GM19328 (cell line): Measurements from ENCODE around the gene ELOVL3.
"Not testable (repeated sequence)": the region's sequence is repeated elsewhere in the genome, so short reads cannot be mapped to it uniquely, and the experiment has no call there.

ENCODE experiments used
- ATAC-seq: cut with Tn5 transposase; IDR thresholded peaks from one replicate; pipeline ENCODE4 v1.9.1; 2021; ENCODE audit warnings: mild to moderate bottlenecking, moderate library complexity; ENCODE audit not compliant: unreplicated experiment

ELOVL3 gene, protein sequence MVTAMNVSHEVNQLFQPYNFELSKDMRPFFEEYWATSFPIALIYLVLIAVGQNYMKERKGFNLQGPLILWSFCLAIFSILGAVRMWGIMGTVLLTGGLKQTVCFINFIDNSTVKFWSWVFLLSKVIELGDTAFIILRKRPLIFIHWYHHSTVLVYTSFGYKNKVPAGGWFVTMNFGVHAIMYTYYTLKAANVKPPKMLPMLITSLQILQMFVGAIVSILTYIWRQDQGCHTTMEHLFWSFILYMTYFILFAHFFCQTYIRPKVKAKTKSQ

DNA sequence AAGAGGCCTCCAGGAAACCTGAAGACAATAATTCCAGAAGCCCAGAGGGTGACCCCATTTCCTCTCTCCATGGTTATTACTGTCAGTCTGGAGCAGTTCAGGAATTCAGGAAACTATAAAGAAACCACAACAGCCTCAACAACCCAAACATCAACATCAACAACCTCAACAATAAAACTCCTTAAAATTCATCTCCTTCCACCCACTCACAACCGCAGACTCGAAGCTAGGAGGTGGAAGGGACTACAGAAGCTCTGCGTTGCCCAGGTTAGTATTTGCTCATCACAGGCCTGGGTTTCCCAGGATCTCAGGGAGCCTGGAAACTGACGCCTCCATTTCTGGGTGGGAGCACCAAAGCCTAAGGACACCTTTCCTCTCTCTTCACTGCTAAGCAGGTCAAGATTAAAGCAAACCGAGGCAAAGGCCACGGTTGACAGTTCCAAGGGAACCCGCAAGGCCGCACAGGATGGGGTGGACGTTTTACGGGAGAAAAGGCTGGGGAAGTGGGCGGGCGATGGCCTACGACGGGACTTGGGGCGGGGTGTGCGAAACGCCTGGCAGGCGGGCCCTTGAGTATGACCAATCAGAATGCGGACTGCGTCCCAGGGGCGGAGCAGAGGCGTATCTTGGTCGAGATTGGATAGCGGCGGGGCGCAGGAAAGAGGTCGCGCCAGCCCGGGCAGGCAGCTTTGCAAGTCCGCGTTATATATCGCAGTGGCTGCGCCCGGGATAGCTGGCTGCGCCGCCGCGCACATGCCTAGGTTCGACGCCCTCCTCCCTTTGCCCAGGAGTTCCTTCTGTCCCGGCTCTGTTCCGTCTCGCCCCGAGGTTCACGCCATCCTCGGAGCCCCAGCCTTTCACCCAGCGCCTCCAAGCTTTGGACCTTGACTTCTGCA is at the start of gene ELOVL3:
Gene ELOVL3, plus strand, starts transcription at position 654 of the 896 bp plus-strand sequence. CDS start 250 bp downstream, outside the sequence.
- peak; percentile 73 for ATAC-seq

DNA sequence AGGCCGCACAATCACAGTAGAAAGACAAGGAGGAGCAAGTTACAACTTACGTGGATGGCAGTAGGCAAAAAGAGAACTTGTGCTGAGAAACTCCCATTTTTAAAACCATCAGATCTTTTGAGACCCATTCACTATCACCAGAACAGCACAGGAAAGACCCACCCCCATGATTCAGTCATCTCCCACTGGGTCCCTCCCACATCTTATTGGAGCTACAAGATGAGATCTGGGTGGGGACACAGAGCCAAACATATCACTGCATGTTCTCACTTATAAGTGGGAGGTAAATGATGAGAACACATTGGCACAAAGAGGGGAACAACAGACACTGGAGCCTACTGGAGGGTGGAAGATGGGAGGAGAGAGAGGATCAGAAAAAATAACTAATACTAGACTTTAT is 41.5 kb upstream of the ELOVL3 start:
- ATAC-seq: no peak

DNA sequence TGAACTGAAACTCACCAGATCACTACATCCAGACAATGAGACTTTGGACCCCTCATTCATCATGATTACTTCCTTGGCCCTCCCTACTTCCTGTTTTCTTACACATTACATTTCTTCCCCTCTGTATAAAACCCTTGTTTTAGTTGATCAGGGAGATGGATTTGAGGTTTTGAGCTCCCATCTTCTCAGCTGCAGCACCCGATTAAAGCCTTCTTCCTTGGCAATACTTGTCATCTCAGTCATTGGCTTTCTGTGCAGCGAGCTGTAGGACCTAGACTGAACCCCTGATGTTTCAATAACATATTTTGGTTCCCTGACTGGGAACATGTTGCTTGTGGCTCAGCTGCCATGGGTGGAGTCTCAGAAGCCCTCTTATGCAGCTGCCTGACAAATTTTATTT is 40.8 kb upstream of the ELOVL3 start:
- no peak for ATAC-seq

DNA sequence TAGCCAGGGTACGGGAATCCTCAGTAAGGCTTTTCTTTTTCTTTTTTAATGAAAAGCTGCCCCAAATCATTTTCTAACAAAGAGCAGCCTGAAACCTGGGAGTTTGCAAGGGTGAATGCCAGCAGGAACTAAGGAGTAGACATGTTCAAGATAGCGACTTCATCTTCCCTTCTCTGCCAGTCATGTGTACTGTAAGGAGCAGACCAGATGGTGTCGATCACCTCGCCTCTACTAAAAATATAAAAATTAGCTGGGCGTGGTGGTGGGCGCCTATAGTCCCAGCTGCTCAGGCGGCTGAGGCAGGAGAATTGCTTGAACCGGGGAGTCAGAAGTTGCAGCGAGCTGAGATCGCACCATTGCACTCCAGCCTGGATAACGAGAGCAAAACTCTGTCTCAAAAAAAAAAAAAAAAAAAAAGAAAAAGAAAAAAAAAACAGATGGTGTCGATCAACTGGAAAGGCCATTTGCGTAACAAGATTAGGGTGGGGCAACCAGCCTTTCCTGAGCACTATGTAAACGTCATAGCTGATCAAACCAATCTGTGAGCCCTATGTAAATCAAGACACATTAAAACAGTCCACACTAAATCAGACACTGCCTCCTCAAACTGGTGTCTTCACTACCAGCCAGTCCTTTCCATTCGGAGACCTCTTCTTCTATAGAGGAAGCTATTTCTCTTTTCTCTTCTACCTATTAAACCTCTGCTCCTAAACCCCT is 40.1 kb upstream of the ELOVL3 start:
- ATAC-seq: no peak

DNA sequence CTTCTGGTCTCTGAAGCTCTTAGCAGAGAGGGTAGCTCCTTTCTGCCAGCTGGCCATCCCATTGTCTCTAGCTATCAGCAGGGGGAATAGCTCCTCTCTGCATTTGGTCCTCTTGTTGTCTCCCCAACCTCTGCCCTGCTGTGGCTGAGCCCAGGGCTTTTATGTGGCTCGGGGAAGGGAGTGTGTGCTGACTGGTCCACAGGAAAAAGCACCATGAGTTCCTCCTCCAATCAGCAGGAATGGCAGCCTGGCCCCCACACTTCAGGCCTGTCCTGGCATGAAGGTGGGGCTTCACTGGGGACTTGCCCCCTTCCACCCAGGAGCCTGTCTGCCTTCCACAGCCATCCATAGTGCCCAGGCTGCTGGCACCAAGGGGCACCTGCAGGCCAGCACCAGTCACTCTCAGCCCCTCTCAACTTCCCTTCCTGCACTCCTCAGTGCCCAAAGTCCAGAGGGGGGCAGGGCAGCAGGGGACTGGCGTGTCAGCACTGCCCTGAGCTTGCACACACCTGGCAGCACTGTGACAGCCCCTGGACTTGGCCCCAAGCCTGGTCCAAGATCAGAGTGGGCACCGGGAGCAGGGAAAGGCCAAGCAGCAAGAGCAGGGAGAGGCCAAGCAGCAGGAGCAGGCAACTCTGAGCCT is 37.7 kb upstream of the ELOVL3 start:
- no peak for ATAC-seq

DNA sequence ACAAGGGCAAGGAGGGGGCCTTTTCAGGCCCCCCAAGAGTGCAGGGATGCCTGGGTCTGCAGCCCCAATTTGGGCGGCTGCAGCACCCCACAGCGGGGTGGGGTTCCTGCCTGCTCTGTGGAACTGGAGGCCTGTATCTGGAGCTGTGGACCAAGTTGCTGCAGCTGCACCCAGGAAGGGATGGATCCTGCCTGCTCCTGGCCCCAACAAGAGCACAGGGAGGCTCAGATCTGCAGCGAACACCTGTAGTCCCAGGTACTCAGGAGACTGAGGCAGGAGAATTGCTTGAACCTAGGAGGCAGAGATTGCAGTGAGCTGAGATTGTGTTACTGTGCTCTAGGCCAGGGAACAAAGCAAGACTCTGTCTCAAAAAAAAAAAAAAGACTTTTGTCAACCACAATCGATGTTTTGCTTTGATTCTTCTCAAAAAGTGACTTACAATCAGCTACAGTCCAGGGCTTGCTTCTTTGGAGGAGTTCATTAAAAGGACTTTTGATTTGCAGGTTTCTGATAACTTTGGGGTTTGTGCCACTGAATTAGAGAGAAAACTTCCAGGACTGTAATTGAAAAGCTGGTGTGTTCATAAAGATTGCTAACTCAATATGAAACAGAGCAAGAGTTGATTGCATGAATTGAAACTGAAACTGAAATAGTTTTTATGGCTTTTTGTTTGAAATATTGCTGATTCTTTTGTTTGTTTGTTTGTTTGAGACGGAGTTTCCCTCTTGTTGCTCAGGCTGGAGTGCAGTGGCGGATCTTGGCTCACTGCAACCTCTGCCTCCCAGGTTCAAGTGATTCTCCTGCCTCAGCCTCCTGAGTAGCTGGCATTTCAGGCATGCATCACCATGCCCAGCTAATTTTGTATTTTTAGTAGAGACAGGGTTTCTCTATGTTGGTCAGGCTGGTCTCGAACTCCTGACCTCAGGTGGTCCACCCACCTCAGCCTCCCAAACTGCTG is 36.9 kb upstream of the ELOVL3 start:
- not testable (repeated sequence) for ATAC-seq

DNA sequence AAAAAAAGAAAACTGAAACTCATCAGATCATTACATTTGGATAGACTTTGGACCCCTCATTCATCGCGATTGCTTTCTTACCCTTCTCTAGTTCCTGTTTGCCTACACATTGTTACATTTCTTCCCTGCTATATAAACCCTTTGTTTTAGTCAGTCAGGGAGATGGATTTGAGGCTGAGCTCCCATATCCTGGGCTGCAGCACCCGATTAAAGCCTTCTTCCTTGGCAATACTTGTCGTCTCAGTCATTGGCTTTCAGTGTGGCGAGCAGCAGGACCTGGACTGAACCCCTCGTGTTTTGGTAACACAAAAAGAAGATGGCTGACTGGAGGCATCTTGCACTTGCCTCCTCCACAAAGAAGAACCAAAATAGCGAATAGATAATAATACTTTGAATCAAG is 34.1 kb upstream of the ELOVL3 start:
- ATAC-seq: no peak

DNA sequence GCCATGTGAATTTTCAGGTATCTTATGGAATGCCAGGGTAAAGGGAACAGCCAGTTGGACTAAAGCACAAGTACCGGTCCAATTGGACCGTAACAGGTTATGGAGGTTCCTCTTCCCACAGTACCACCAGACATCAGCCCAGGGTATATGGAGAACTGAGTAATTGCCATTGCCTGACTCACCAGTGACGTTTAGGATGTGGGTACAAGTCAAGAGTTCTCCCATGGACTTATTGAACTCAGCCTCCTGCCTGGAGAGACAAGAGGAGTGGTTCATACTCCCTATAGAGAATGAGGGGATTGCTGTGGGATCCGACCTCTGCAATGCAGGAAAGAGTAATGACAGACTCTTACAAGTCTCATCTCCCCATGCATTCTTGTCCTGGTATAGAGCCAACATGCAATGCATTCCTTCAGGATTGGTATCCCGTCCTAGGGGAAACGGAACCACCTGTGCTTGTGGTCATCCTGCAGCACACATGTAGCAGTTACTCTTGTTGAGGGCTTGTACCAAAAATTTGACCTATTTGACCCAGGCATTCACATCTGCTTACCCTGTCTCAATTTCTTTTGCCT is 30.7 kb upstream of the ELOVL3 start:
- no peak for ATAC-seq

DNA sequence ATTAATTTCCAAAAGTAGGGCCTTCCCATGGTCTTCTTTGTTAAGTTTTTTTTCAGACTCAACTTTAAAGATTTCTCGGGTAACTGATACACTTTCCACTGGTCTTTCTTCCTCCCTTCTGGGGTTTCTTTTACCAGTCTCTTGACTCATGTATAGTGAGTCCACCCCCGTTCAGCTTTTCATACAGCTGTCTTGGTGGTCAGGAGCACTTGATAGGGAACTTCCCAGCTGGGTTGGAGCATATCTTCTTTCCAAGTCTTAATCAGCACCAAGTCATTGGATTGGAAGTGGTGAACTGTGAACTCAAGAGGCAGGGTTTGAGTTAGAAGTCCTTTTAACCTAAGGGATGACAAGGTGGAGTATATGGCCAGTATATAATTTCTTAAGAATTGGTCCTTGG is 29.2 kb upstream of the ELOVL3 start:
- ATAC-seq: no peak

DNA sequence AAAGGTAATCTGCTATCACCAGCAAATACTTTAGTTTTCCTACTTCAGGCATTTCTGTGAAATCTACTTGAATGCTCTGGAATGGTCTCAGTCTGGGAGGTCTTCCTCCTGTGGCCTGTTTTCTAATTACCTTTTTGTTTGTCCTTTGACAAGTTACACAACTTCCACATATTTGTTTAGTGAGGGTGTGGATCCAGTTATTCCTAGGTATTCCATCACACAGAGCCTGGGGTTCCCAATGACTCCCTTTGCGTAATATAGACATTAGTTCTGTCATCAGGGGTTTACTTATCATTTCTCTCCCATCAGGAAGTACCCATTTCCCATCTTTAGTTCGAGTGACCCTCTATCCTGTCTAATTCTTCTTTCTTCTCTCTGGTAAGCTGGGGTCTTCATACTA is 28.1 kb upstream of the ELOVL3 start:
- ATAC-seq: no peak

DNA sequence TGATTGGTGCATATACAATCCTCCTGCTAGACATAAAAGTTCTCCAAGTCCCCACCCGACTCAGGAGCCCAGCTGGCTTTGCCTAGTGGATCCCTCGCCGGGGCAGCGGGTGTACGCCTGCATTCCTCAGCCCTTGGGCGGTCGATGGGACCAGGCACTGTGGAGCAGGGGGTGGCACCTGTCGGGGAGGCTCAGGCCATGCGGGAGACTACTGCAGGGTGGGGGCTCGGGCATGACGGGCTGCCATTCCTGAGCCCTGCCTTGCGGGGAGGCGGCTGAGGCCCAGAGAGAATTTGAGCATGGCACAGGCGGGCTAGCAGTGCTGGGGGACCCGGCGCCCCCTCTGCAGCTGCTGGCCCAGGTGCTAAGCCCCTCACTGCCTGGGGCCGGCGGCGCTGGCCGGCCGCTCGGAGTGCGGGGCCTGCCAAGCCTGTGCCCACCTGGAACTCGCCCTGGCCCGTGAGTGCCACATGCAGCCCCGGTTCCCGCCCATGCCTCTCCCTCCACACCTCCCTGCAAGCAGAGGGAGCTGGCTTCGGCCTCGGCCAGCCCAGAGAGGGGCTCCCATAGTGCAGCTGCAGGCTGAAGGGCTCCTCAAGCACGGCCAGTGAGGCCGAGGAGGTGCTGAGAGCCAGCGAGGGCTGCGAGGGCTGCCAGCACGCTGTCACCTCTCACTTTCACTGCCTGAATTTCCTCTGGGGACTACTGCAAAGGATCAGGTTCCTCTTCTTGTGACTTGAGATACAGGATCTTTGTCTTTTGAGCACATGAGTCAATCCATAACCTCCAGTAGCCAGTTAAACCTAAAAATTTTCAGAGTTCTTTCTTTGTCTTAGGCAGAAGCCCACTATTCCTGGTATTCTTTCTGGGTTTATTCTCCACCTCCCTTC is 25.1 kb upstream of the ELOVL3 start:
- no peak for ATAC-seq

DNA sequence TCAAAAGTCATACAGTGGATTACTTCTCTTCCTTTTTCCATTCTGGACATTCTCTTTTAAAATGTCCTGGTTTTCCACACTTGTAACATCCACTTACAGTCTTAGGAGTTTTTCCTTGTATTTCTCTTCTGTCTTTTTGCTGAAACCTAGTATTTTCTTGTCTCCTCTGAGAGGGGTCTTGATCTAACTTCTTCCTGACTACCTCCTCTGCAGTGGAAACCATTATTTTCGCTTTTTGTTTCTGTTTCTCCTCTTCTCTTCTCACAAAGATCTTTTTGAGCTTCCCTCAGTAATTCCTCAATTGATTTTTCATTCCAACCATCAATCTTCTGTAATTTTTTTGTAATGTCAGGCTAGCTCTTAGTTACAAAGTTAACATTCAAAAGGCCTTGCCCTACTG is 23.7 kb upstream of the ELOVL3 start:
- no peak for ATAC-seq

DNA sequence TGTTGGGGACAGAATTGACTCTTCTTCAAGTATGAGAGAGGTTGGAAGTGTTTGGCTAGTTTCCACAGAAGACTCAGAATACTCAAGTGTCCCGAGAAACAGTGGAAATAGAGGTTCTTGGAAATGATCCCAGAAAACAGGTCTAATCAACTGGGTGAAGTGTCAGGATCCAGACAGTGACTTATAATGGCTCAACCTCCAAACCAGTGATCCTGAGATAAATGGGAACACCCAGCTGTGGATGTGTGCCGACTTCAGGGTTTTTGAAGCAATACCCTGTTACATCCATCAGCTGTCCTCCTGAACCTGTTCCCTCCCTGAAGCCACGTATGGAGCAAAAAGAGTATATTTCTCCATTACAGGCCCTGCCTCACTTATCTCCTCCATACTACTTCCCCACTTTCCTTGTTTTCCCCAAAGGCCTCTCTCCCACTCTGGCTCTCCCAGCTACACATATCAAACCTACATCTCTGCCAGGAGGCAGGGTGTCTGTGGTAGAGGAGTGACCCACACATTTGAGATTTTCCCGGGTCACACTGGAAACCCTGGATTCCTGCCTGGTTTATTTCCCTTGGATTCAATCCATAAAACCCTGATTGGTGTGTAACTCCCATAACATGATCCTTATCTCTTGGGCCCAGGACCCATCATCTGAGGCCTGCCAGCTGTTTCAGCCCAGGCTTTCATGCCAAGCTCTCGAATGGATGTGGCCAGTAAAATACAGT is 17.6 kb upstream of the ELOVL3 start:
- no peak for ATAC-seq

DNA sequence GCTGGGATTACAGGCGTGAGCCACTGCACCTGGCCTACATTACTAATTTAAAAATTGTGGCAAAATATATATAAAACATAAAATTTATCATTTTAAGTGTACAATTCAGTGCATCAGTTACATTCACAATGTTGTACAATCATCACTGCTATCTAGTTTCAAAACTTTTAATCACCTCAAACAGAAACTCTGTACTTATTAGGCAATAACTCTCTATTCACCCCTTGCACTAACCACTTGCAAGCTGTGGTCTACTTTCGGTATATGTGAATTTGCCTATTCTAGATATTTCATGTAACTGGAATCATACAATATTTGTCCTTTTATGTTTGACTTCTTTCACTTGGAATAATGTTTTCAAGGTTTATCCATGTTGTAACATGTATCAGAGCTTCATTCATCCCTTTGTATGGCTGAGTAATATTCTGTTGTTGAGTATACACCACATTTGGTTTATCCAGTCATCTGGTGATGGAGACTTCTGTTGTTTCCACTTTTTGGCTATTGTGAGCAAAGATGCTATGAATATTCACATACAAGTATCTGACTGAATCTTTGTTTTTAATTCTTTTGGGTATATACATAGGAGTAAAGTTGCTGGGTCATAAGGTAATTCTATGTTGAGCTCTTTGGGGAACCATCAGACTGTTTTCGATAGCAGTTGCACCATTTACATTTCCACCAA is 14.3 kb upstream of the ELOVL3 start:
- ATAC-seq: no peak

DNA sequence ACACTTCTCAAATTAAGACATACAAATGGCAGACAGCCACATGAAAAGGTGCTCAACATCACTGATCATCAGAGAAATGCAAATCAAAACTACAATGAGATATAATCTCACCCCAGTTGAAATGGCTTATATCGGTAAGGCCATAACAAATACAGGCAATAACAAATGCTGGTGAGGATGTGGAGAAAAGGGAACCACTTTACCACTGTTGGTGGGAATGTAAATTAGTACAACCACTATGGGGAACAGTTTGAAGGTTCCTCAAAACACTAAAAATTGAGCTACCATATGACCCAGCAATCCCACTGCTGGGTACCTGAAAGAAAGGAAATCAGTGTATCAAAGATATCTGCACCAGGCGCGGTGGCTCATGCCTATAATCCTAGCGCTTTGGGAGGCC is 12.5 kb upstream of the ELOVL3 start:
- ATAC-seq: not testable (repeated sequence)

DNA sequence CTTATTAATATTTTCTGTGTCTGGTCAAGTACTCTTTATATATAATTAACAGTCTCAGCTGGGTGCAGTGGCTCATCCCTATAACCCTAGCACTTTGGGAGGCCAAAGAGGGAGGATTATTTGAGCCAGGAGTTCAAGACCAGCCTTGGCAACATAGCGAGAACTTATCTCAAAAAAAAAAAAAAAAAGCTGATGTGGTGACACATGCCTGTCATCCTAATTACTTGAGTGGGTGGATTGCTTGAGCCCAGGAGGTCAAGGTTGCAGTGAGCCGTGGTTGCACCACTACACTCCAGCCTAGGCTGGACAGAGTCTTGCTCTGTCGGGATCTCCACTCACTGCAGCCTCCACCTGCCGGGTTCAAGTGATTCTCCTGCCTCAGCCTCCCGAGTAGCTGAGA is 6.7 kb upstream of the ELOVL3 start:
- no peak for ATAC-seq

DNA sequence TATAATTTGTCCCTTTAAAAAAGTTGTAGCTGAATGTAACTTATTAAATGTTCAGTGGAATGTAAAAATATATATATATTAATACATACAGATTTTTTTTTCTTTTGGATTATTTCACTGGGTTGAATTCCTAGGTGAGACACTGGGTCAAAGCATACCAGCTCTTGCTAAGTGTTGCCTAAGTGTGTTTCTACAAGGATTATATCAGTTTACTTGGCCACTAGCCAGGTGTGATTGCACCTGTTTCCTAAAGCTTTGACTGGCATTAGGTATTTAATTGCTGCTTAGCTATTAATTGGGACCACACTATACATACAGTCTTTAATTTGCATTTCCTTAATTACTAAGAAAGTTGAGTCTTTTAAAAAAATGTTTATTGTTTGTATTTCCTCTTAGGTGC is 5.5 kb upstream of the ELOVL3 start:
- ATAC-seq: no peak
